Activated CD4-positive, alpha-beta T cell treated with anti-CD3 and anti-CD28 coated beads, Interleukin-2, Interleukin-4, amounts not matched to agents 100 ng/mL and 50 ng/mL, durations not matched to agents 16 hours and 8 hours (primary cell): ENCODE measurements around the gene CYP2R1.

Experiments used
- DNase-seq: peaks from one replicate; pipeline ENCODE4 v3.0.0-alpha.2; 2020; ENCODE audit warnings: low spot score

Gene CYP2R1, protein sequence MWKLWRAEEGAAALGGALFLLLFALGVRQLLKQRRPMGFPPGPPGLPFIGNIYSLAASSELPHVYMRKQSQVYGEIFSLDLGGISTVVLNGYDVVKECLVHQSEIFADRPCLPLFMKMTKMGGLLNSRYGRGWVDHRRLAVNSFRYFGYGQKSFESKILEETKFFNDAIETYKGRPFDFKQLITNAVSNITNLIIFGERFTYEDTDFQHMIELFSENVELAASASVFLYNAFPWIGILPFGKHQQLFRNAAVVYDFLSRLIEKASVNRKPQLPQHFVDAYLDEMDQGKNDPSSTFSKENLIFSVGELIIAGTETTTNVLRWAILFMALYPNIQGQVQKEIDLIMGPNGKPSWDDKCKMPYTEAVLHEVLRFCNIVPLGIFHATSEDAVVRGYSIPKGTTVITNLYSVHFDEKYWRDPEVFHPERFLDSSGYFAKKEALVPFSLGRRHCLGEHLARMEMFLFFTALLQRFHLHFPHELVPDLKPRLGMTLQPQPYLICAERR

GRCh38 chr11:14892036-14892556, at the start of gene CYP2R1:
Gene CYP2R1, minus strand, starts transcription at chr11:14892231. Its CDS starts 26 bp downstream, at chr11:14892205.
- DNase-seq: peak; percentile 95

DNA sequence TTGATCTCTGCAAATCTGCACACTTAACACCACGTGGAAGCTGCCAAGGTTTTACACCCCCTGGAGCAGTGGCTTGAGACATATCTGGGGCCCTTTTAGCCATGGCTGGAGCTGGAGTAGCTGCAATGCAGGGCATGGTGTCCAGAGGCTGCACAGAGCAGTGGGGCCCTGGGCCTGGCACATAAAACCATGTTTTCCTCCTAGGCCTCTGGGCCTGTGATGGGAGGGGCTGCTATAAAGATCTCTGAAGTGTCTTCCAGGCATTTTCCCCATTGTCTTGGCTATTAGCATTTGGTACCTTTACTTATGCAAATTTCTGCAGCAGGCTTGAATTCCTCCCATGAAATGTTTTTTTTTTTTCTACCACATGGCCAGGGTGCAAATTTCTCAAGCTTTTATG, 46.9 kb upstream of the CYP2R1 start:
- no peak for DNase-seq

- no peak for DNase-seq
These were observed 42.8 kb upstream of the CYP2R1 start for GRCh38 chr11:14934641-14935351.

DNA sequence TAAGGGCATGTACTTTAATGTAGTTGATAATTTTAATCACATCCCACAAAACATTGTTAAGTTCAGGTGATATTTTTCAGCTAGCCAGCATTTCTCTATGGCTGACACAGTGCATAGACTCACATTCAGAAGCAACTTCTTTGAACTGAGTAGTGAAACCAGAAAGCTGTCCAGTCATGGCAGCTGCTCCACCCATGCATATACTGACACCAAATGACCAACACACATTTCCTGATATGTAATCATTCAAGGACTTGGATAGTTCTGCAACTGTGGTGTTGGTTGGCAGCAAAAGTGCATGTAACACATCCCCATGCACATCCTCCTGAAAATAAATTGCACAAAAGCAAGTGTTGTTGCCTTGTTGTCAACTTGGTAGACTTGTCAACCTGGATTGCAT, 40.4 kb upstream of the CYP2R1 start:
- DNase-seq: no peak

GRCh38 chr11:14930369-14930768, 38.3 kb upstream of the CYP2R1 start:
- no peak for DNase-seq

DNA sequence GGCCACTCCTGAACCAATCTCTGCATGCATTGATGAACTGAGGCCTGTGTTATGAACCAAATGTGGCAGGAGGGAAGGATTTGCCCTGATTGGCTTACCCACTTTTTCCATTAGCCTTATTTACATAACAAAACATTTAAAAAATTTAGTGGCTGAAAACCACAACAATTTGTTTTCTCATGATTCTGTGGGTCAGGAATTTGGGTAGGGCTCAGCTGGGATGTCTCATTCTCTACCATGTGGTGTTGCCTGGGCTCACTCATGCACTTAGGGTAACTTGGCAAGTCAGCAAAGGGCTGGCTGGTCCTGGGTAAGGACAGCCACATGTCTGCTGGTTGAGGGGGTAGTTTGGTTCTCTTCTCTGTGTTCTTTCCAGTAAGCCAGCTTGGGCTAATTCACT, 35.1 kb upstream of the CYP2R1 start:
- DNase-seq: no peak

DNA sequence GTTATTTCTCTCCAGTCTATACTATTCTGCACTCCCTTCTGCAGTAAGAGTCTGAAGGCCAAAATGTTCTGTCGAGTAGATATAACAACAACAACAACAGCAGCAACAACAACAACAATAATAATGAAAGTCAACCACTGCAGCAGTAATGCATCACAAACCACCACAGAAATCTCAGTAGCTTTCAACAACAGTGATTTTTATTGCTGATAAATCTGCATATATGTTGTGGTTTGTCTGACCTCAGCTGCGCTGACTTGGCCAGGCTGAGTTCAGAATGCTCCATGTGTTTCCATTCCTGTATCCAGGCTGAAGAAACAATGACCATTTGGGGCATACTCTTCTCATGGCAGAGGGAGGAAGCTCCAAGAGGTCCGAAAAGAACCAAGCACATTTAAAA, 32.3 kb upstream of the CYP2R1 start:
- DNase-seq: no peak

- DNase-seq: no peak
These were observed 24.4 kb upstream of the CYP2R1 start for GRCh38 chr11:14916403-14916802.

GRCh38 chr11:14914536-14914935, 22.5 kb upstream of the CYP2R1 start:
- DNase-seq: no peak

DNA sequence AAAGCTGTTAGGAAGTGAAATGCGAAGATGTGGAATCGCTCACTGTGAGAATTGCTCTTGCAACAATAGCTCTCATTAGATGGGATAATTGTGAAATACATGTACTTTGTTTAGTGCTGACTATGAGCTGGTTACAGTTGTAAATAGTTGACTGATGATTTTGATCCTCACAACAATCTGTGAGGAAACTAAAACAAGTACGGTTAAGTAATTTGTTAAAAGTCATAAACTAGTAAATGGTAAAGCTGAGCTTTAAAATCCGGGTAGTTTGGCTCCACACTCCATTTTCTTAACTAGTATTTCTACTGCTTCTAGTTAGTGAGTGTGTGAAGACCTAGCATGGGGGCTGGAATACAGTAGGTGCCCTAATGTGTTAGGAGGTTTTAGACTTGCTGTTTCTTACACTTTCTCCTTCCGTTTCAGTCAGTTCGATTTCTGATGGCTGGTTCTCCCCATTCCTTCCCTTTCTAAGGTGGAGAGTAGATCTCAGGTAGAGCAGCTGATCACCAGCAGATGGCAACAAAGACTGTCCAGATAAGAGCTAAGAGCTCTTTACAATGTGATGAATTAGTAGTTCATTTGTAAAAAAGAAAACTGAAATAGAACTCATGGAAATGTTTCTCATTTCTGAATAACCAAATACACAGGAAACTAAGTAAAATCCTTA, 16.3 kb upstream of the CYP2R1 start:
- DNase-seq: peak; percentile 43

- DNase-seq: peak; percentile 81
These were observed 15.6 kb upstream of the CYP2R1 start for GRCh38 chr11:14907411-14908213.

DNA sequence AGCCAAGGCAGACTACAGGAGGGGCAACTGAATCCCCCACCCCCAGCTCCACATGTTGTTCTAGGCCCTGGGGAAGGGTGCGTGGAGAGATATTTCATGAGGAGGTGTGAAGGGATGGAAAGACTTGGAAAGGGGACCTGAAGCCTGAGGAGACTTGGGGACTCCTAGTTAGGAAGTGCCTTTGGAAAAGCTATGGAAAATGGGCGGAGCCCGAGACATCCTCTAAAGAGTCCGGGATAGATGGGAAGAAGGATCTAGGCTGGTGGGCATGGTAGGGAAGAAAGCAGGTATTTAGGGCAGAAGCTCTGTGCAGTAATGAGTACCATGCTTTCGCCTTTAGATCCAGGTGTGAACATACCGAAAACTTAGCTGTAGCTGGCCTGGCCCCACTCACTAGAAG, 15.0 kb upstream of the CYP2R1 start:
- no peak for DNase-seq

DNA sequence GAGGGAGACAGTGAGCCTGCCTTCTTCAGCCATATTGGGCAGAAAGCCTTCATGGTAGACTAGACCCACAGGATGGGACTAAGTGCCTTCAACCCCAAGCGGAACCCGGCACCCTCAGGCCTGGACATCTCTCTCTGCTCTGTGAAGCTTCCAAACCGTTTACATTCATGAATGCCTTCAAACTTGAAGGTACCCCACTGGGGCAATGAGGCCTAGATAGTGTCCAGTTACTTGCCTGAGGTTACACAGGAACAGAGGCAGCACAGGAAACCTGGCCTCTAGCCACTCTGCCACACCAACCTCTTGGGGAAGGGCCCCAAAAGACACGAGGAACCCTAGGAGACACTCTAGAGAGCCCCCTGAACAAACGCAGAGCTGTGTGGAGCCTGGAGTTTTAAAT, 14.5 kb upstream of the CYP2R1 start:
- DNase-seq: no peak

DNA sequence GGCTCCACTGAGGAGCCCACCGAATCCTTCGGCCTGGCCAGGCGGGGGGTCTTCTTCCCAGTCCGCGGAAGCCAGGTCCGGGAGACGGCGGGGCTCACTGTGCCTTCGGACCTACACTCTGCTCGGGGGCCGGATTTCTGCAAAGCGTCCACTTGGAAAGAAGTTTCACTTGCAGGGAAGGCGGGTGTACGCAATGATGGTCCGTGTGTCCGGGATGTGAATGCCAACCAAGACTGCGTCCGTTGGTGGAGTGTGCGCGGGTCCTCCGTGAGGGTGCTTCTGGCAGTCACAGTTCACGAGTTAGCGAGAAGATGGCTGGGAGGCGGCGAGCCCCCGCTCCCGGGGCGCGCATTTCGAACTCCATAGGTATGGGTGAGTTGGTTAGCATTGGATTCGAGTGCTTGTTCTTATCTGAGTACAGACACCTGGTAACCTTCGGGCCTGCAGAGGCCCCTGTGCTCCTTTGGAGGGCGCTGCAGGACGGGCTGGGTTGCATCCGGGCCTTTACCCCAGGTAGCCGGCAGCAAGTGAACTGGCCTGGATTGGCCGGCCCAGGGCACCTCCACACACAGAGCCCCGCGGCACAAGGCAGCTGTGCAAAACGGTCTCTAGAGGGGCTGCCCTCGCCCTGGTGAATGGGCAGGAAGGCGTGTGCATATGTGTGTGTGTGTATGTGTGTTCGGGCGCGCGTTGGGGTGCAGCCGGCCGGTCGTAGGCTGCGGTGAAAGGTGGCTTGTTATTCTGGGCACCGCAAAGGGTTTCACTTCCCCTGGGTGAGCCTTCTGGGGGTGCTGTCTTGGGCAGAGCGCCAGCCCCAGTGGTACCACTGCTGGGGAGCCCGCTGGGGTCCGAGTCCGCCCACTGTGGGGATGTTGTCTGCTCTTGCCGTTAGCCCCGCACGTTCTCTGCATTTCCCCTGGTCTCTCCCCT, 13.3 kb upstream of the CYP2R1 start:
- peak; percentile 65 for DNase-seq

GRCh38 chr11:14904745-14905103, 12.7 kb upstream of the CYP2R1 start:
- peak; percentile 83 for DNase-seq

GRCh38 chr11:14902650-14903350, 10.8 kb upstream of the CYP2R1 start:
- DNase-seq: no peak

DNA sequence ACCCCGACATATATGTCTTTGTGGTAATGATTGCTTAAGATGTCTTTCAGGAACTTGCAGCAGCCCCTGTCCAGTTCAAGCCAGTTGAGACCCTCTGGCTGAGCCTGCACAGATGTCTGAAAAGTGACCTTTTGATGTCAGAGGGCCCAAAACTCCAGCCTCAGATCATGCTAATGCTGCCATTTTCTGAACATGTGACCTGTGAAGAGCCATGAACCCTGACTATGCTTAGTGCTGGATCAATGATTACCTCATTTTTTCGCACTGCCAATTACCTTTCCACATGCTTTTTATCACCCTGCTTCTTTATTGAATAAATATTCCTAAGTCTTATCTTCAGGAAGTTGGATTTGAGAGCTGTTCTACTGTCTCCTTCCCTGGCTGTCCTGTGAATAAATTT, 6.9 kb upstream of the CYP2R1 start:
- DNase-seq: no peak

GRCh38 chr11:14898355-14898754, 6.3 kb upstream of the CYP2R1 start:
- no peak for DNase-seq

GRCh38 chr11:14894657-14895598, 2.9 kb upstream of the CYP2R1 start:
- DNase-seq: peak; percentile 27
